Activated naive CD8-positive, alpha-beta T cell treated with anti-CD3 and anti-CD28 coated beads for 36 hours (primary cell): ENCODE measurements around the gene TMPRSS6. TPM values are rescaled to one million over a fixed set of nuclear protein-coding genes. Genes with fewer than 3 reads are reported as not detected.

Experiments used
- DNase-seq: peaks from one replicate; pipeline ENCODE4 v3.0.0; 2021
- H3K27ac Mint-ChIP-seq: one replicate; pipeline ENCODE4 v1.8.0; 2022; ENCODE audit warnings: mild to moderate bottlenecking, moderate library complexity, mixed read lengths
- H3K27me3 Mint-ChIP-seq: one replicate; pipeline ENCODE4 v1.8.0; 2022; ENCODE audit warnings: mild to moderate bottlenecking, mixed read lengths
- H3K36me3 Mint-ChIP-seq: one replicate; pipeline ENCODE4 v1.8.0; 2021; ENCODE audit warnings: mild to moderate bottlenecking, mixed read lengths
- H3K4me1 Mint-ChIP-seq: one replicate; pipeline ENCODE4 v1.8.0; 2021; ENCODE audit warnings: mixed read lengths
- H3K4me3 Mint-ChIP-seq: one replicate; pipeline ENCODE4 v1.8.0; 2022; ENCODE audit warnings: mild to moderate bottlenecking, moderate library complexity, mixed read lengths
- H3K9me3 Mint-ChIP-seq: one replicate; pipeline ENCODE4 v1.8.0; 2022; ENCODE audit warnings: mixed read lengths
- total RNA-seq, 2 experiments: library from RNA; stranded (reverse); gene quantifications; one replicate each; pipeline ENCODE4 v1.2.3, GENCODE V29; 2021

The TMPRSS6 gene
- total RNA-seq, 2 experiments from 2014 or later, result 1.8 to 2.0 TPM

DNA sequence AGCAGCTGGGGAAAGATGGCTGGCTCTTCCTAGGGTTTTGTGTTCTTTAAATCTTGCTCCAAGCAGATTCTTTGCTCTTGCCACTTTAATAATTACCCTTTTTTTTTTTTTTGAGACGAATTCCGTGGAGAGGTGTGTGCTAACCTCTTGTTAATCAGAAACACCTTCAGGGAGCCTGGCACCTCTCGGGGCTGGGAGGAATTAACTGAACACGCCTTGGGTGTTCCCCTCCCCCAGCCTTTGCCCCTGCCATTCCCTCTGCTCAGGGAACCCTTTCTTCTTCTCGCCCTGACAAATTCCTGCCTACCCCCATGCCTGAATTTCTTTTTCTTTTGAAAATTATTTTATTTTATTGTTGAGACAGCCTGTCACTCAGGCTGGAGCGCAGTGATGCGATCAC is 17.5 kb downstream of the TMPRSS6 start:
- peaks cover 27% of the 10 kb centered on the region for H3K4me1 Mint-ChIP-seq
- no peak overlapping the region for H3K27ac Mint-ChIP-seq
- H3K27me3 Mint-ChIP-seq, result no peaks in the 10 kb centered on the region
- no peaks in the 10 kb centered on the region for H3K9me3 Mint-ChIP-seq
- no peak overlapping the region for H3K4me3 Mint-ChIP-seq
- H3K36me3 Mint-ChIP-seq, result no peaks in the 10 kb centered on the region
- DNase-seq, result no peak

DNA sequence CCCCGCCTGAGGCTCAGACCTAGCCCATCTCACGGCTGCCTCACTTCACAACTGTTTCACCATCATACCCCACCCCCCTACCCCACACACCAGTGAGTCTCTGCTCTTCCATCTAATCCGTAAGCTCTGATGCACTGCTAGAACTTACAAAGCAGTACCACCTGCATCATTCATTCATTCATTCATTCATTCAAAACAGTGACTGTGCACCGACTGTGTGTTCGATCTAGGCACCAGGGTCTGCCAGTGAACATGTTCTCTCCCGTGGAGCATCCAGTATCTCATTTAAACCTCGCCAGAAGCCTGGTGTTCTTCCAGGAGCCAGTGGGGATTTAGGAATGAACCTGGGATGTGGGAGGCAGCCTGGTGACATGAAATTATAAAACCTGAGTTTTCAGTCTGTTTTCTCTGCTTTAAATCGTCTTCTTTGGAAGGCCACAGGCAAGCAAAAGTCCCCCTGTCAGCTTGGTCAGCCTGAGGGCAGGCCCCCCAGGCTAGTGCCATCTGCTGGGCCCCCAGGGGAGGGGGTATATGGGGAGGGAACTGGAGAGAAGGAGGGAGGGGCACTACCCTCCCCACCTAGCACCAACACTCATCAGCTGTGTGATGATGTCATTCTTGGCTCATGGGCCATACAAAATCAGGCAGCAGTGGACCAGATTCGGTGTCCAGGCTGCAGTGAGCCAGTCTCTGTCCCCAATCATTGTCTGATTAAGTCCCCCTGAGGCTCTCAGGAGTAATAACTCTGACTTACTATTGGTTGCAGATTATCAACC is 18.4 kb downstream of the TMPRSS6 start:
- H3K27me3 Mint-ChIP-seq, result no peaks in the 10 kb centered on the region
- H3K4me1 Mint-ChIP-seq, result peaks cover 26% of the 10 kb centered on the region
- no peaks in the 10 kb centered on the region for H3K9me3 Mint-ChIP-seq
- DNase-seq, result no peak
- no peak overlapping the region for H3K4me3 Mint-ChIP-seq
- no peak overlapping the region for H3K27ac Mint-ChIP-seq
- H3K36me3 Mint-ChIP-seq, result no peaks in the 10 kb centered on the region

DNA sequence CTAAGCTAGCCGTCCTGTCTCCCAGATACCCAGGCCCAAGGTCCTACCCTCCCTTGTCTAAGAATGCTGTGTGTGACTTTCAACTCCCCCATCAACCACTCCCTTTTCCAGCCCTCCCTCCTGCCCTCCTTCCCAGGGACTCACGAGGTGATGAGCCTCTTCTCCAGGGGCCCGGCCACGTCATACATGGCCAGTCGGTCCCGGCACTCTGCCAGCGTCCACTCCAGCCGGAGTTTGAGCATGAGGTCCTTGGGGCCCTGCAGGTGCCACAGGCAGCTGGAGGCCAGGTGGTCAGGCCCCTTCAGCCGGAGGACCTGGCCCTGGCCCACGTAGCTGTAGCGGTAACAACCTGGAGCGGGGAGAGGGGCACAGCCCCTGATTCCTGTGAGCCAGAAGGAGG is 20.1 kb downstream of the TMPRSS6 start:
- Mint-ChIP-seq H3K4me3 (no peak overlapping the region), H3K9me3 (no peaks in the 10 kb centered on the region), H3K4me1 (peaks cover 15% of the 10 kb centered on the region), H3K36me3 (no peaks in the 10 kb centered on the region), H3K27ac (no peak overlapping the region), H3K27me3 (no peaks in the 10 kb centered on the region)
- DNase-seq, result no peak

DNA sequence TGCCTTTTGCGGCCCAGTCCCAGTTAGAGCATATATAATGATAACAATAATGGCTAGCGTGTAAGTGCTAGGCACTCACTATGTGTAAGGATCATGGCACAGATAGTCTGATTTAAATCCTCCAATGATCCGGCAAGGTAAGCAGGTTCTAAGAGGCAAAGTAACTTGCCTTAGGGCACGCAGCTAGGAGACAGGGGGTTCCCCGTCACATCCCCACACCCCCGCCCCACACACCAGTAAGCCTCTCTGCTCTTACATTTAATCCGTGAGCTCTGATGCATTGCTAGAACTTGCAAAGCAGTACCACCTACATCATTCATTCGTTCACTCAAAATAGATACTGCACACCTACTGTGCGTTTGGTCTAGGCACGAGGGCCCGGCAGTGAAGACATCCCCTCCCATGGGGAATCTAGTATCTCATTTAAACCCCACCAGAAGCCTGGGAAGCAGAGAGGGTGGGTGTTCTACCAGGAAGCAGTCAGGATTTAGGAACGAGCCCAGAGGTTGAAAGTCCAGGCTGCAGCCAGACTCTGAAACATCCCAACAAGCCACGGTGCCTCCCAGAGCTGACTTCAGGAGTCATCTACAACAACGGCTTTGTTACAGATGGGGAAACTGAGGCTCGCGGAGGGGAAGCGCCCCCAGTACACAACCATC is 20.6 kb downstream of the TMPRSS6 start:
- peaks cover 12% of the 10 kb centered on the region for H3K4me1 Mint-ChIP-seq
- no peaks in the 10 kb centered on the region for H3K9me3 Mint-ChIP-seq
- H3K27me3 Mint-ChIP-seq, result no peaks in the 10 kb centered on the region
- no peaks in the 10 kb centered on the region for H3K36me3 Mint-ChIP-seq
- no peak for DNase-seq
- no peak overlapping the region for H3K27ac Mint-ChIP-seq
- no peak overlapping the region for H3K4me3 Mint-ChIP-seq

DNA sequence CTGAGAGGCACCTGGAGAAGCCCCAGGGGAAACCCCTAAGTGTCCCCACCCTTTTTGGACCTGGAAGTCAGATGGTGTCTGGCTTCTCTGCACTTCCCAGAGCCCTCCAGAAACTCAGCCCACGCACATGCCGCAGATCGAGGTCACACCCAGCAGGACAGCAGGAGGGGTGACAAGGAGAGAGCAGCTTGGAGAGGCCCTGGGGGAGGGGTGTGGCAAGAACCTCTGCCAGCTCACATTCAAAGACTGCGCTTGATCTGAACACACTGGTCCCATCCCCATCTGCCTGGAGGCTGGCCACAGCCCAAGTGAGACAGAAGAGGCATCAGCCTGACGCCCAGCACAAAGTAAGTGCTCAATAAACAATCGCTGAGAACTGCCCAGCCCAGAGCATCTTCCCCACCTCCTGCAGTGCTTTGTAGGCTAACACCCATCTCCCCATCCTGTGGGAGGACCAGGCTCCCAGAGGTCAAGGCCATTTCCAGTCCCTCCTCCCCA is 21.4 kb downstream of the TMPRSS6 start:
- Mint-ChIP-seq H3K36me3 (peaks cover 4% of the 10 kb centered on the region), H3K9me3 (no peaks in the 10 kb centered on the region), H3K27ac (no peak overlapping the region), H3K27me3 (no peaks in the 10 kb centered on the region), H3K4me1 (peaks cover 12% of the 10 kb centered on the region), H3K4me3 (peak overlapping the region; percentile 22)
- DNase-seq, result no peak

DNA sequence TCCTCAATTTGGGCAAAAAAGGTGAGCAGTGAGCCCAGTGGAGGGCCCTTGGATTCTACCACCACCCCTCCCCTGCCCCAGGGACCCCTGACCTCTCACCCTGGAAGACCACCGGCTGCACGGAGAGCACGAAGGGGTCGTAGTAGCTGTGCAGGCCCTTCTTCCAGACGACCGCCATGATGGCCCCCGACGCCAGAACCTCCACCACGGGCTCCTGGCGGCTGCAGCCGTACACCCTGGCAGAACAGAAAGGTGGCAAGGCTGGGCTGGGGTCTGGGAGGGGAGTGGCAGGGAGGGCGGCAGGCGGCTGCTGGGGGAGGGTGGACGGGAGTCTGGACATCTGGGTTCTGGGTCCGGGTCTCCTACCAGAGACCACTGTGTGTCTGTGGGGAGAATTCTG is 23.3 kb downstream of the TMPRSS6 start:
- Mint-ChIP-seq H3K27ac (no peak overlapping the region), H3K36me3 (peaks cover 4% of the 10 kb centered on the region), H3K4me1 (peaks cover 27% of the 10 kb centered on the region), H3K4me3 (no peak overlapping the region), H3K27me3 (no peaks in the 10 kb centered on the region), H3K9me3 (no peaks in the 10 kb centered on the region)
- DNase-seq, result no peak

DNA sequence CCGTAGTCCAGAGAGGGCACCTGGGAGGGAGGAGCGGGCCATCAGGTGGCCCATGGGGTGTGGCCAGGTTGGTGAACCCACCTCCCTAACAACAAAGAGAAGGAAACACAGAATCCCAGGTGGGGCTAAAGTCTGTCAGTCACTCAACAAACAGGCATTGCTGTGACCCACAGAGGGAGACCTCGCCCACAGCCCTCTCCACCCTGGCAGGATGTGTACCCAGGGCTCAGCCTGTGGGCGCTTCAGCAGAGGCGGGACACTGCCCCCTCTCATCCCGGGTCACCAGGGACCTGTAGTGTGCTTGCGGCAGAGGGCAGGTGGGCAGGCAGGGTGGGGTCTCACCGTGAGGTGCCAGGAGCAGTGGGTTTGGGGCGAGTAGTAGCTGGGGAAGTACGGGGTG is 25.1 kb downstream of the TMPRSS6 start:
- Mint-ChIP-seq H3K4me1 (peaks cover 42% of the 10 kb centered on the region), H3K4me3 (no peak overlapping the region), H3K36me3 (peaks cover 4% of the 10 kb centered on the region), H3K9me3 (no peaks in the 10 kb centered on the region), H3K27me3 (no peaks in the 10 kb centered on the region), H3K27ac (no peak overlapping the region)
- no peak for DNase-seq

DNA sequence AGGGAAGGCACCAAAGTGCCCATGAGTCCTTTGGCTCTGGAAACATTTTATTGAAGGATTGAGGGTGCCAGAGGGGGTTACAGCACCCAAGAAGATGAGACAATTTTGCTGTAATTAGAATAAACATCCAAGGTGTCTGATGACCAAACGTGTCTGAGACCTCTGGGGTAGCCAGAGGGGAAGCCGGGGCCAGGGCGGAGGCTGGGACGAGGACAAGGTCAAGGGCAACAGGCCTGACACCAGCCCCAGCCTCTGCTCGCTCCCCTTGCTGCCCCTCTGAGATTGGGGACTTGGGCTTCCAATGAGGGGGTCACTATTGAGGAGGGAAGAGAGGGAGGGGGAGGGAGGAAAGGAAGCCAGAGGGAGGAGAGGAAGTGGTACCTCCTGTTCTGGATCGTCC is 25.6 kb downstream of the TMPRSS6 start:
- Mint-ChIP-seq H3K27ac (no peak overlapping the region), H3K36me3 (peaks cover 4% of the 10 kb centered on the region), H3K9me3 (no peaks in the 10 kb centered on the region), H3K4me3 (no peak overlapping the region), H3K27me3 (no peaks in the 10 kb centered on the region), H3K4me1 (peaks cover 45% of the 10 kb centered on the region)
- no peak for DNase-seq

DNA sequence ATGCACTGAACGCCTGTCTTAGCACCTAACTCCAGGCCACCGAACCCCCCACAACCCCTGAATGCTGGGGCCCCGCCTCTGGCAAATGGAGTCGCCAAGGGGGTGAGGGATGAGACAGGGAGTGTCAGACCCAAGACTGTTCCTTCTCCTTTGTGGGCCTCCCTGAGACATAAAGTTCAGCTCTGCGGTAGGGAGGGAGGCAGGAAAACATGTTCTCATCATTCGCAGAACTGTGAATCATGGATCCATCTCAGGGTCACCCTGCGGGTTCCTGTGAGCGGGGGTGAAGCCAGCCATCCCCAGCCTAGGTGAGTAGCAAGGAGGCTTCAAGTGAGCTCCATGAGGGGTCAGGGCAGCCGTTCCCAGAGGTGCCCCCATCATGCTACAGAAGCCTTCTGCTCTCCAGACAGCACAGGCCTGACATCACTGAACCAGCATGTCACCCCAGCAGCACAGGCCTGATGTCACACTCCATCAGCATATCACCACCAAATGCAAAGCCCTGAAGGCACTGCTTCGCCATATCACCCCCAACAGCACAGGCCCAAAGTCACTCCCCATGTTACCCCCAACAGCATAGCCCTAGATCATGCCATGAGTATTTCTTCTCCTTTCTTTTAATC is 27.2 kb downstream of the TMPRSS6 start:
- Mint-ChIP-seq H3K4me1 (peaks cover 44% of the 10 kb centered on the region), H3K4me3 (no peak overlapping the region), H3K27me3 (no peaks in the 10 kb centered on the region), H3K36me3 (peaks cover 4% of the 10 kb centered on the region), H3K27ac (peak overlapping the region; percentile 38), H3K9me3 (no peaks in the 10 kb centered on the region)
- DNase-seq, result no peak

DNA sequence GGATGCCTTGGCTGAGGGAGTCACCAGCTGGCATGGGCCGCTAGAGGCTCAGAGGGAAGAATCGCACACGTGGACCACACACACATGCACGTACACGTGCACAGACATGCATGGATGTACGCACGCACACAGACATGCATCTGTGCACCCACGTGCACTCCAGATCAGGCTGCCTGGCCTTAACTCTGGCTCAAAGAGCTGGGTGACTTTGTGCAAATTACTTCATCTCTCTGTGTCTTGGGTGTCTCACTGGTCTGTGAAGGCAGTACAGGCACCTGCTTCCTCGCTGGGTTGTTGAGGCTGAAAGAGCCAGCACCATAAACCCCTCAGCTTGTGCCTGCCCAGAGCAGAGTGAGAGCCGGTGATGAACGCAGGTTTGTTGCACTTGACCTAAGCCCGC is 28.7 kb downstream of the TMPRSS6 start:
- Mint-ChIP-seq H3K4me3 (no peak overlapping the region), H3K36me3 (peaks cover 4% of the 10 kb centered on the region), H3K4me1 (peaks cover 46% of the 10 kb centered on the region), H3K27ac (peak overlapping the region; percentile 92), H3K27me3 (no peaks in the 10 kb centered on the region), H3K9me3 (no peaks in the 10 kb centered on the region)
- DNase-seq, result no peak

DNA sequence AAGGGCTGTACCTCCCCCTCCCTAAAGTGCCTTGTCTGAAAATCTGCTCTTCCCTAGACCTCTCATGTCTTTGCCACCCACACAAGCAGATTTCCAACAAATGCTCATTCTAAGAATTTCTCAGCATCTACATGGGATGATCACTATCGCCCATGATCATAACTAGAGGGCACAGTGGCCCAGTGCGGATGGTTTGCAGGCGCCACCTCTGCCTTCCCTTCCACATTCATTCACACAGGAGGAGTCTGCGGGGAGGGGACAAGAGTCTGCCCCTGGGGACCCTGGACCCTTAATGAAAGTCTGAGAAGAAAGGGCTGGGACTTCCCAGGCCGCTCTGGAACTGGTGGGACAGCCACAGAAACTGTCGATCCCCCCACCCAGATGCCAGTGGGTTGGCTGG is 29.1 kb downstream of the TMPRSS6 start:
- H3K9me3 Mint-ChIP-seq, result no peaks in the 10 kb centered on the region
- H3K4me1 Mint-ChIP-seq, result peaks cover 46% of the 10 kb centered on the region
- H3K36me3 Mint-ChIP-seq, result peaks cover 4% of the 10 kb centered on the region
- no peak for DNase-seq
- H3K27ac Mint-ChIP-seq, result peak overlapping the region; percentile 92
- peak overlapping the region; percentile 44 for H3K4me3 Mint-ChIP-seq
- no peaks in the 10 kb centered on the region for H3K27me3 Mint-ChIP-seq

DNA sequence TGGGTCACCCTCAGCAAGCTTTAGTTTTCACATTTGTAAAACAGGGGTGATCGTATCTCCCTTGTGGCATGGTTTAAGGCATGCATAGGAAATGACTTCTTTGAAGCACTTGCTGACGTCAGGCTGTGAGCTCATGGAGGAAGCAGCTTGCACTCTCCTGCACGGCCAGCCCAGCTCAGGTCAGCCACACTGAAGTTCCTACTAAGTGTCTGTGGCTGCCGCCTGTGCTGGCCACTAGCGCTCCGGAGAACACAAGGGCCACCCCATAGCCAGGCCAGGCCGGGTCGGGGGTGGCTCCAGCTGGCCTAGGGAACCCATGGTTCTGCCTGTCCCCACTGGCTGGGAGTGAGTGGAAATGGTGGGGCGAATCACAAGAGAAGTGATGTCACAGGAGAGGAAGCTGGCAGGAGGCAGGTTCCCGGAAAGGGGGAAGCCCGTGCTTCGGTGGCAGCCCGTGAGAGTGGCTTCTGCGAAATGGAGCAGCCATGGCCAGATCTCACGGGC is 29.8 kb downstream of the TMPRSS6 start:
- H3K27me3 Mint-ChIP-seq, result no peaks in the 10 kb centered on the region
- no peaks in the 10 kb centered on the region for H3K9me3 Mint-ChIP-seq
- peaks cover 4% of the 10 kb centered on the region for H3K36me3 Mint-ChIP-seq
- H3K4me3 Mint-ChIP-seq, result peak overlapping the region; percentile 44
- H3K27ac Mint-ChIP-seq, result peak overlapping the region; percentile 92
- peak; percentile 75 for DNase-seq
- peaks cover 46% of the 10 kb centered on the region for H3K4me1 Mint-ChIP-seq

DNA sequence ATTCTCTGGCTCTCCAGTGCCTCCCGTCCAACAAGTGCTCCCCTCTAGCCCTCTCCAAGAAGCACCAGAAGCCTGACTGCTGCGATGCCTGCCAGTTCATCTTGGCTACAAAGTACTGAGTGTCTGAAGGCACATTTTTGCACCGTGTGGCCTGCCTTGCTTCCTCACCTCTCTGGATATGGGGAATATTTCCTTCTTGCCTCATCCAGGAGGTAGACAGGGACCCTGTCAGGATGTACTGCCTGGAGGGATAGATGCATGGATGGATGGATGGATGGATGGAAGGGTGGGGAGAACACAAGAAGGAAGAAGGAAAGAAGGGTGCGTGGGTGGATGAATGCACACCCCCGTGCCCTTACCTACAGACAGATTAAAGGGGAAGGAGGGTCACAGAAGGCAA is 30.4 kb downstream of the TMPRSS6 start:
- H3K36me3 Mint-ChIP-seq, result peaks cover 4% of the 10 kb centered on the region
- no peaks in the 10 kb centered on the region for H3K27me3 Mint-ChIP-seq
- H3K4me3 Mint-ChIP-seq, result peak overlapping the region; percentile 37
- peak overlapping the region; percentile 92 for H3K27ac Mint-ChIP-seq
- H3K4me1 Mint-ChIP-seq, result peaks cover 46% of the 10 kb centered on the region
- no peak for DNase-seq
- no peaks in the 10 kb centered on the region for H3K9me3 Mint-ChIP-seq

DNA sequence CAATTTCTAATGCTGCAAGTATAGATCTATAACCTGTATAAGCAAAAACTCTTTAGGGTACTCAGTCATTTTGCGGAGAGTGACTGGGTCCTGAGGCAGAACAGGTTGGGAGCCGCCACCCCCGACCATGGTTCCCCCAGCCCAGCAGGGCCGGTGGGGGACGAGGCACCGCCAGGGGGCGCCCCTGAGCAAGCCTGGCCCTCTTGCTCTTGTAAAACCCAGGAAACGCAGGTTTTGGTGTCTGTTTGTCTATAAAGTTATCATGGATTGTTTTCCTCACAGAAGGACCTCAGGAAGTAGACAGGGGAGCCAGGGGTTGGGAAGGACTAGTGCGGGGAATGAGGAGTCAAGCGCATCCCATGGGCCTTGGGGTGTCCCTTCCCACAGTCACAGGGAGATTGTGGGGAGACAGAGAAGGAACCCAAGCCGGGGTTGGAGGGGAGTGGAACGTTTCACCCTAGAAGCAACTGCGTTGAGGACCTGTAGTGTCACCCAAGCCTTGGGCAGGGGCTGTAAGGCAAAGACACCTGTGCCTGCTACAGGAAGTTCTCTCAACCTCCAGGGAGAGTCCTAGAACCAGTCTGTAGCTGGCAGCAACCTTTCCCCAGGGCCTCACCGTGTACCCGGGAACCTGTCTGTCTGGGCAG is 31.6 kb downstream of the TMPRSS6 start:
- no peaks in the 10 kb centered on the region for H3K27me3 Mint-ChIP-seq
- no peaks in the 10 kb centered on the region for H3K9me3 Mint-ChIP-seq
- H3K27ac Mint-ChIP-seq, result peak overlapping the region; percentile 92
- H3K4me1 Mint-ChIP-seq, result peaks cover 46% of the 10 kb centered on the region
- no peaks in the 10 kb centered on the region for H3K36me3 Mint-ChIP-seq
- DNase-seq, result peak; percentile 86
- H3K4me3 Mint-ChIP-seq, result no peak overlapping the region
